HepG2 (cell line): Measurements from ENCODE around the gene TM4SF1. TPM values are rescaled to one million over a fixed set of nuclear protein-coding genes. Genes with fewer than 3 reads are reported as not detected.
A peak's percentile ranks its signal among the peaks of the same experiment; 100 is the strongest.

ENCODE experiments used
- ATAC-seq: fragments of 200-7000 bp; cut with Tn5 transposase; 3 replicates; pipeline ENCODE4 v1.9.1; 2020; ENCODE audit warnings: mild to moderate bottlenecking, moderate library complexity
- BruUV-seq: library from RNA; stranded (reverse); fragments of 400-500 nt; replicated peaks from 2 replicates; lab custom pipeline; 2021; lab: Mats Ljungman, UMichigan
- CTCF ChIA-PET: fragments of 300-600 bp; formaldehyde crosslinking; extraction: SDS; loops from one replicate; lab custom pipeline; 2021; ENCODE audit warnings: low total read pairs, inconsistent platforms, low intra/inter-chr PET ratio; lab: Yijun Ruan, JAX
- POLR2A ChIA-PET: fragments of 350-600 bp; sonication (Branson Sonifier 250); formaldehyde crosslinking; loops from one replicate; lab custom pipeline; 2020; ENCODE audit warnings: antibody characterized with exemption, inconsistent platforms; lab: Yijun Ruan, JAX
- DNase-seq: peaks from one replicate; pipeline ENCODE4 v3.0.0-alpha.2; 2015; ENCODE audit warnings: low spot score
- FAIRE-seq: peaks from 3 replicates; lab custom pipeline; 2011; peaks lifted over from hg19 to GRCh38; lab: Jason Lieb, UNC
- H2AFZ ChIP-seq: one replicate; pipeline ENCODE4 v1.6.1; 2011; ENCODE audit warnings: low read length, inconsistent platforms
- H3K27ac ChIP-seq: fragments of 300-600 bp; 3 replicates; pipeline ENCODE4 v1.8.0; 2011; ENCODE audit warnings: mixed run types, mild to moderate bottlenecking, mixed read lengths, low read length, inconsistent platforms; ENCODE audit not compliant: insufficient read depth; ENCODE audit errors: extremely low read length
- H3K27me3 ChIP-seq, 2 experiments: fragments of 200-600 bp in 1 of 2; 2 replicates in 1 of 2; 3 replicates in 1 of 2; pipeline versions ENCODE4 v1.6.0 to v1.8.0; 2011; ENCODE audit warnings: low read length in 2 of 2, mild to moderate bottlenecking in 2 of 2, moderate library complexity in 2 of 2, inconsistent platforms in 1 of 2; ENCODE audit not compliant: insufficient read depth in 2 of 2, control insufficient read depth in 1 of 2
- H3K36me3 ChIP-seq, 2 experiments: fragments of 200-600 bp in 1 of 2; replicated peaks in 1 of 2; 2 replicates in 1 of 2; 3 replicates in 1 of 2; pipeline versions ENCODE4 v1.5.1 to v1.8.0; 2011; ENCODE audit warnings: low read length in 2 of 2, inconsistent platforms in 1 of 2; ENCODE audit not compliant: insufficient read depth in 2 of 2, control insufficient read depth in 1 of 2
- H3K4me1 ChIP-seq: 2 replicates; pipeline ENCODE4 v1.5.1; 2012; ENCODE audit warnings: low read length, inconsistent platforms; ENCODE audit not compliant: insufficient read depth
- H3K4me2 ChIP-seq: 2 replicates; pipeline ENCODE4 v1.6.0; 2011; ENCODE audit warnings: low read depth, low read length, inconsistent platforms
- H3K4me3 ChIP-seq, 3 experiments: fragments of 200-600 bp in 1 of 3; sonication (generic), shearing (Covaris generic) in 1 of 3; replicated peaks in 1 of 3; 2 replicates each; pipeline ENCODE4 v1.5.1; 2011 to 2016; ENCODE audit warnings: low read length in 3 of 3, inconsistent platforms in 2 of 3, low read depth in 2 of 3, mild to moderate bottlenecking in 2 of 3, control low read depth in 1 of 3, mixed read lengths in 1 of 3; ENCODE audit not compliant: insufficient read depth in 1 of 3
- H3K79me2 ChIP-seq: one replicate; pipeline ENCODE4 v1.6.1; 2011; ENCODE audit warnings: low read length, inconsistent platforms; ENCODE audit not compliant: insufficient read depth
- H3K9ac ChIP-seq: 2 replicates; pipeline ENCODE4 v1.6.0; 2011; ENCODE audit warnings: mild to moderate bottlenecking, low read depth, low read length, inconsistent platforms; ENCODE audit not compliant: insufficient read depth
- H3K9me3 ChIP-seq: 2 replicates; pipeline ENCODE4 v1.5.1; 2012; ENCODE audit warnings: mild to moderate bottlenecking, low read length
- H4K20me1 ChIP-seq: 2 replicates; pipeline ENCODE4 v1.6.0; 2011; ENCODE audit warnings: inconsistent platforms, mild to moderate bottlenecking, low read length, moderate library complexity; ENCODE audit not compliant: insufficient read depth
- ARID4A ChIP-seq: sonication (generic); formaldehyde crosslinking; IDR thresholded peaks from 2 replicates; pipeline ENCODE4 v1.5.0; 2020; ENCODE audit warnings: mild to moderate bottlenecking, missing genetic modification reagents, borderline replicate concordance
- ATF5 ChIP-seq: sonication (generic); formaldehyde crosslinking; IDR thresholded peaks from 2 replicates; pipeline ENCODE4 v1.4.0; 2020; ENCODE audit warnings: mild to moderate bottlenecking, low read depth, missing genetic modification reagents
- BATF2 ChIP-seq: sonication (generic); formaldehyde crosslinking; IDR thresholded peaks from 2 replicates; pipeline ENCODE4 v1.8.0; 2022; ENCODE audit warnings: mild to moderate bottlenecking, missing genetic modification reagents, moderate library complexity
- BRCA1 ChIP-seq: sonication (generic); formaldehyde crosslinking; IDR thresholded peaks from 2 replicates; pipeline ENCODE4 v1.4.0; 2020; ENCODE audit warnings: missing genetic modification reagents
- CREBL2 ChIP-seq: sonication (generic); formaldehyde crosslinking; IDR thresholded peaks from 2 replicates; pipeline ENCODE4 v1.8.1; 2023; ENCODE audit warnings: missing genetic modification reagents, mild to moderate bottlenecking, borderline replicate concordance
- DPF2 ChIP-seq: sonication (generic); formaldehyde crosslinking; IDR thresholded peaks from 2 replicates; pipeline ENCODE4 v1.4.0; 2020; ENCODE audit warnings: mild to moderate bottlenecking, low read depth, missing genetic modification reagents, borderline replicate concordance
- EP300 ChIP-seq, 3 experiments: sonication (generic) in 1 of 3; formaldehyde crosslinking in 1 of 3; IDR thresholded peaks; 2 replicates each; pipeline versions ENCODE4 v1.5.1 to v1.6.1; 2011 to 2020; ENCODE audit warnings: low read depth in 2 of 3, low read length in 2 of 3, borderline replicate concordance in 1 of 3, improper control_type of control experiment in 1 of 3, mild to moderate bottlenecking in 1 of 3, missing genetic modification reagents in 1 of 3, moderate library complexity in 1 of 3
- LRRFIP1 ChIP-seq: sonication (generic); formaldehyde crosslinking; conservative IDR thresholded peaks from 2 replicates; pipeline ENCODE4 v1.4.0; 2020; ENCODE audit warnings: missing genetic modification reagents
- NR2C2 ChIP-seq: sonication (generic); formaldehyde crosslinking; IDR thresholded peaks from 2 replicates; pipeline ENCODE4 v1.4.0; 2020; ENCODE audit warnings: missing genetic modification reagents, mild to moderate bottlenecking, moderate library complexity, borderline replicate concordance
- RELA ChIP-seq: sonication (generic); formaldehyde crosslinking; IDR thresholded peaks from 2 replicates; pipeline ENCODE4 v1.4.0; 2020; ENCODE audit warnings: missing genetic modification reagents
- TMF1 ChIP-seq: sonication (generic); formaldehyde crosslinking; IDR thresholded peaks from 2 replicates; pipeline ENCODE4 v1.8.1; 2022; ENCODE audit warnings: low read depth, missing genetic modification reagents
- ZNF34 ChIP-seq: sonication (generic); formaldehyde crosslinking; IDR thresholded peaks from 2 replicates; pipeline ENCODE4 v1.4.0; 2020; ENCODE audit warnings: mild to moderate bottlenecking, missing genetic modification reagents, borderline replicate concordance
- ZNF562 ChIP-seq: sonication (generic); formaldehyde crosslinking; IDR thresholded peaks from 2 replicates; pipeline ENCODE4 v1.8.0; 2022; ENCODE audit warnings: missing genetic modification reagents, borderline replicate concordance
- WGBS: methylation state at CpG from one replicate; pipeline ENCODE4 v1.1.6; 2017; ENCODE audit warnings: low lambda C conversion rate; 5-methylcytosine and 5-hydroxymethylcytosine counted together
- in situ Hi-C: cut with HindIII; loops from 2 replicates; pipeline ENCODE4 v1.10.0; 2017; ENCODE audit warnings: low pct_unique_long_range_greater_than_20kb; ENCODE audit not compliant: extremely low pct_ligation_motif_present
- intact Hi-C: fragments of 100-400 bp; cut with micrococcal nuclease; formaldehyde crosslinking; loops from one replicate; pipeline ENCODE4 v1.10.0; 2022; ENCODE audit not compliant: unreplicated experiment
- polyA plus RNA-seq, 8 experiments: library from polyadenylated mRNA; depleted of rRNA in 3 of 8; stranded (reverse) in 7 of 8; unstranded in 1 of 8; fragments of >200 nt; fragmentation: Illumina TruSeq in 4 of 8; extraction: Trizol in 4 of 8; gene quantifications; 2 replicates each; pipeline versions ENCODE4 v1.2.1 to v1.2.3, GENCODE V29; 2011 to 2016; ENCODE audit warnings: low read depth in 4 of 8, missing spikeins in 1 of 8, mixed read lengths in 1 of 8; ENCODE audit not compliant: insufficient read depth in 1 of 8
- total RNA-seq, 5 experiments: library from RNA; depleted of rRNA; stranded (reverse); fragments of >200 nt; fragmentation: Illumina TruSeq; extraction: Trizol; gene quantifications; 2 replicates each; pipeline ENCODE4 v1.2.3, GENCODE V29; 2016; ENCODE audit warnings: low read depth in 1 of 5

The TM4SF1 gene
- total and polyA plus RNA-seq, 2 of the 13 experiments (the other 11 are each of a cell fraction or from before 2014, with no cell fraction given) = 431 to 1,359 TPM

- no peak for FAIRE-seq
- Histone ChIP-seq H3K9me3 (no peaks in the 10 kb centered on the region), H3K27ac (peak overlapping the region; percentile 92), H3K27me3 (peaks cover 0 to 3% of the 10 kb centered on the region in 2 experiments; a peak in 1 of 5 replicates), H3K4me2 (peak overlapping the region; percentile 96), H3K36me3 (peaks cover 8 to 35% of the 10 kb centered on the region in 2 experiments), H3K79me2 (peaks cover 76% of the 10 kb centered on the region), H3K4me3 (peak overlapping the region; percentile 78 to 97 (median 82)), H3K9ac (peak overlapping the region; percentile 99), H4K20me1 (peaks cover 11% of the 10 kb centered on the region; the same call in 1 of the 2 replicates), H3K4me1 (peaks cover 61% of the 10 kb centered on the region), H2AFZ (no peak overlapping the region)
- POLR2A ChIA-PET = interaction anchor here (1.1 to 10.4 kb wide), 8 partner anchors 10 to 152 kb away, joined by 3 to 265 read pairs (median 14); no protein-coding TSS in a partner anchor
- in situ Hi-C loops (no loop called here), intact Hi-C loops (loop anchor here (1.0 to 2.0 kb wide), 3 partner anchors 8 to 20 kb away; no protein-coding TSS in a partner anchor)
- TSS peak; percentile 64 for BruUV-seq
- CTCF ChIA-PET = no interaction called here
- DNase-seq = no peak
- no peak for ATAC-seq
- 2% methylated on average over 8 of the region's 8 CpGs for WGBS
- TF ChIP-seq BRCA1 (CRISPR knock-in tag) (no peak), LRRFIP1 (CRISPR knock-in tag) (no peak), RELA (CRISPR knock-in tag) (no peak), DPF2 (no peak), ZNF562 (CRISPR knock-in tag) (no peak), ARID4A (no peak), EP300 (IDR thresholded peaks at IDR 0.05; ENCODE audit: low read depth in 2 of 2, low read length in 2 of 2) (no peak), EP300 (CRISPR knock-in tag; IDR thresholded peaks at IDR 0.05; ENCODE audit: borderline replicate concordance) (no peak), CREBL2 (no peak), BATF2 (CRISPR knock-in tag) (no peak), ATF5 (CRISPR knock-in tag) (no peak), TMF1 (CRISPR knock-in tag) (no peak), NR2C2 (CRISPR knock-in tag) (no peak), ZNF34 (CRISPR knock-in tag) (no peak; the same call in 1 of the 2 replicates)
Observed at GRCh38 chr3:149376718-149377407, 586 bp downstream of the TM4SF1 start.
